ENCODE measurements around the gene CLEC16A. TPM values are rescaled to one million over a fixed set of nuclear protein-coding genes. Genes with fewer than 3 reads are reported as not detected.

Gene CLEC16A
- total RNA-seq, 2 experiments from 2014 or later: 31.1 to 34.1 TPM

GRCh38 chr16:11082860-11083388, 138.6 kb downstream of the CLEC16A start:
- Mint-ChIP-seq H3K9me3 (no peaks in the 10 kb centered on the region), H3K4me1 (peaks cover 57% of the 10 kb centered on the region), H3K4me3 (no peak overlapping the region), H3K36me3 (peaks cover 17% of the 10 kb centered on the region), H3K27me3 (no peaks in the 10 kb centered on the region), H3K27ac (peak overlapping the region; percentile 17)
- ATAC-seq (ENCODE audit: low read depth) (no peak), DNase-seq (no peak)
- POLR2A ChIA-PET: interaction anchor here (0.6 to 2.0 kb wide), 4 partner anchors 12 to 172 kb away, joined by 5 to 7 read pairs (median 7); partner anchors contain the start of gene SOCS1

- H3K4me1 Mint-ChIP-seq: peaks cover 56% of the 10 kb centered on the region
- H3K27ac Mint-ChIP-seq: peak overlapping the region; percentile 61
- ATAC-seq (ENCODE audit: low read depth) (no peak), DNase-seq (no peak)
- H3K27me3 Mint-ChIP-seq: no peaks in the 10 kb centered on the region
- H3K9me3 Mint-ChIP-seq: no peaks in the 10 kb centered on the region
- no peak overlapping the region for H3K4me3 Mint-ChIP-seq
- POLR2A ChIA-PET: interaction anchor here (0.7 kb wide), 1 partner anchor 141 kb away, joined by 3 read pairs; no protein-coding TSS in a partner anchor
- H3K36me3 Mint-ChIP-seq: peaks cover 15% of the 10 kb centered on the region
Measured at GRCh38 chr16:11084484-11084875, 140.1 kb downstream of the CLEC16A start.

GRCh38 chr16:11084876-11085485, 140.6 kb downstream of the CLEC16A start:
- Mint-ChIP-seq H3K4me1 (peaks cover 54% of the 10 kb centered on the region), H3K4me3 (no peak overlapping the region), H3K27ac (no peak overlapping the region), H3K36me3 (peaks cover 13% of the 10 kb centered on the region), H3K27me3 (no peaks in the 10 kb centered on the region), H3K9me3 (no peaks in the 10 kb centered on the region)
- ATAC-seq (ENCODE audit: low read depth): no peak
- POLR2A ChIA-PET: no interaction called here
- DNase-seq: no peak

- POLR2A ChIA-PET: no interaction called here
- H3K4me1 Mint-ChIP-seq: peaks cover 51% of the 10 kb centered on the region
- H3K36me3 Mint-ChIP-seq: peaks cover 9% of the 10 kb centered on the region
- DNase-seq: no peak
- H3K9me3 Mint-ChIP-seq: no peaks in the 10 kb centered on the region
- H3K27ac Mint-ChIP-seq: no peak overlapping the region
- no peak overlapping the region for H3K4me3 Mint-ChIP-seq
- no peaks in the 10 kb centered on the region for H3K27me3 Mint-ChIP-seq
- no peak for ATAC-seq (ENCODE audit: low read depth)
Measured at GRCh38 chr16:11085916-11086315, 141.6 kb downstream of the CLEC16A start.

- Mint-ChIP-seq H3K27me3 (no peaks in the 10 kb centered on the region), H3K4me3 (peak overlapping the region; percentile 42), H3K4me1 (peaks cover 55% of the 10 kb centered on the region), H3K36me3 (peaks cover 12% of the 10 kb centered on the region), H3K27ac (peak overlapping the region; percentile 85), H3K9me3 (no peaks in the 10 kb centered on the region)
- POLR2A ChIA-PET: interaction anchor here (0.8 to 1.9 kb wide), 15 partner anchors 9 to 168 kb away, joined by 3 to 11 read pairs (median 5); partner anchors contain the start of gene SOCS1
- DNase-seq: no peak
- peak; percentile 4 for ATAC-seq (ENCODE audit: low read depth)
Measured at GRCh38 chr16:11087691-11088073, 143.3 kb downstream of the CLEC16A start.

GRCh38 chr16:11088074-11088730, 143.8 kb downstream of the CLEC16A start:
- Mint-ChIP-seq H3K27me3 (no peaks in the 10 kb centered on the region), H3K9me3 (no peaks in the 10 kb centered on the region), H3K36me3 (peaks cover 13% of the 10 kb centered on the region), H3K4me1 (peaks cover 57% of the 10 kb centered on the region), H3K4me3 (peak overlapping the region; percentile 42), H3K27ac (peak overlapping the region; percentile 85)
- DNase-seq (no peak), ATAC-seq (ENCODE audit: low read depth) (peak; percentile 60)
- POLR2A ChIA-PET: interaction anchor here (0.6 to 1.9 kb wide), 17 partner anchors 9 to 1997 kb away, joined by 3 to 11 read pairs (median 5); partner anchors contain the start of genes HAPSTR1 and SOCS1

GRCh38 chr16:11088831-11089230, 144.5 kb downstream of the CLEC16A start:
- Mint-ChIP-seq H3K4me1 (peaks cover 58% of the 10 kb centered on the region), H3K4me3 (peak overlapping the region; percentile 25), H3K9me3 (no peaks in the 10 kb centered on the region), H3K27me3 (no peaks in the 10 kb centered on the region), H3K27ac (peak overlapping the region; percentile 85), H3K36me3 (peaks cover 13% of the 10 kb centered on the region)
- ATAC-seq (ENCODE audit: low read depth): no peak
- DNase-seq: no peak
- POLR2A ChIA-PET: interaction anchor here (0.6 to 1.9 kb wide), 10 partner anchors 10 to 1998 kb away, joined by 3 to 11 read pairs (median 4); partner anchors contain the start of genes HAPSTR1 and SOCS1

GRCh38 chr16:11089504-11090124, 145.2 kb downstream of the CLEC16A start:
- H3K9me3 Mint-ChIP-seq: no peaks in the 10 kb centered on the region
- POLR2A ChIA-PET: interaction anchor here (0.9 to 1.9 kb wide), 2 partner anchors 135 to 162 kb away, joined by 3 to 7 read pairs; no protein-coding TSS in a partner anchor
- peaks cover 56% of the 10 kb centered on the region for H3K4me1 Mint-ChIP-seq
- H3K27ac Mint-ChIP-seq: peak overlapping the region; percentile 85
- H3K27me3 Mint-ChIP-seq: no peaks in the 10 kb centered on the region
- H3K4me3 Mint-ChIP-seq: no peak overlapping the region
- no peak for DNase-seq
- ATAC-seq (ENCODE audit: low read depth): no peak
- peaks cover 13% of the 10 kb centered on the region for H3K36me3 Mint-ChIP-seq

- H3K27me3 Mint-ChIP-seq: no peaks in the 10 kb centered on the region
- POLR2A ChIA-PET: interaction anchor here (0.6 to 1.7 kb wide), 3 partner anchors 15 to 164 kb away, joined by 3 to 4 read pairs (median 3); no protein-coding TSS in a partner anchor
- no peak overlapping the region for H3K27ac Mint-ChIP-seq
- ATAC-seq (ENCODE audit: low read depth): no peak
- DNase-seq: no peak
- H3K36me3 Mint-ChIP-seq: peaks cover 13% of the 10 kb centered on the region
- no peaks in the 10 kb centered on the region for H3K9me3 Mint-ChIP-seq
- peaks cover 61% of the 10 kb centered on the region for H3K4me1 Mint-ChIP-seq
- H3K4me3 Mint-ChIP-seq: no peak overlapping the region
Measured at GRCh38 chr16:11090232-11090631, 145.9 kb downstream of the CLEC16A start.

GRCh38 chr16:11091021-11091785, 146.8 kb downstream of the CLEC16A start:
- peaks cover 63% of the 10 kb centered on the region for H3K4me1 Mint-ChIP-seq
- POLR2A ChIA-PET: interaction anchor here (0.6 to 4.4 kb wide), 18 partner anchors 13 to 264 kb away, joined by 3 to 24 read pairs (median 4); partner anchors contain the start of gene SOCS1
- DNase-seq (peak; percentile 52), ATAC-seq (ENCODE audit: low read depth) (peak; percentile 28)
- H3K36me3 Mint-ChIP-seq: peaks cover 13% of the 10 kb centered on the region
- no peaks in the 10 kb centered on the region for H3K9me3 Mint-ChIP-seq
- H3K27ac Mint-ChIP-seq: peak overlapping the region; percentile 94
- no peaks in the 10 kb centered on the region for H3K27me3 Mint-ChIP-seq
- H3K4me3 Mint-ChIP-seq: peak overlapping the region; percentile 18

- Mint-ChIP-seq H3K9me3 (no peaks in the 10 kb centered on the region), H3K27me3 (no peaks in the 10 kb centered on the region), H3K4me1 (peaks cover 68% of the 10 kb centered on the region), H3K27ac (peak overlapping the region; percentile 94), H3K4me3 (peak overlapping the region; percentile 61), H3K36me3 (peaks cover 18% of the 10 kb centered on the region)
- DNase-seq (no peak), ATAC-seq (ENCODE audit: low read depth) (no peak)
- POLR2A ChIA-PET: interaction anchor here (1.1 to 4.4 kb wide), 7 partner anchors 11 to 163 kb away, joined by 4 to 27 read pairs (median 10); partner anchors contain the start of gene SOCS1
Measured at GRCh38 chr16:11092788-11093571, 148.6 kb downstream of the CLEC16A start.
